SHP77 (cell line): ENCODE results near the gene GOLT1A.

Experiments
- DNase-seq, 2 experiments: peaks; one replicate each; lab custom pipeline; 2025; lab: John Stamatoyannopoulos, UW

GOLT1A gene, protein sequence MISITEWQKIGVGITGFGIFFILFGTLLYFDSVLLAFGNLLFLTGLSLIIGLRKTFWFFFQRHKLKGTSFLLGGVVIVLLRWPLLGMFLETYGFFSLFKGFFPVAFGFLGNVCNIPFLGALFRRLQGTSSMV

DNA sequence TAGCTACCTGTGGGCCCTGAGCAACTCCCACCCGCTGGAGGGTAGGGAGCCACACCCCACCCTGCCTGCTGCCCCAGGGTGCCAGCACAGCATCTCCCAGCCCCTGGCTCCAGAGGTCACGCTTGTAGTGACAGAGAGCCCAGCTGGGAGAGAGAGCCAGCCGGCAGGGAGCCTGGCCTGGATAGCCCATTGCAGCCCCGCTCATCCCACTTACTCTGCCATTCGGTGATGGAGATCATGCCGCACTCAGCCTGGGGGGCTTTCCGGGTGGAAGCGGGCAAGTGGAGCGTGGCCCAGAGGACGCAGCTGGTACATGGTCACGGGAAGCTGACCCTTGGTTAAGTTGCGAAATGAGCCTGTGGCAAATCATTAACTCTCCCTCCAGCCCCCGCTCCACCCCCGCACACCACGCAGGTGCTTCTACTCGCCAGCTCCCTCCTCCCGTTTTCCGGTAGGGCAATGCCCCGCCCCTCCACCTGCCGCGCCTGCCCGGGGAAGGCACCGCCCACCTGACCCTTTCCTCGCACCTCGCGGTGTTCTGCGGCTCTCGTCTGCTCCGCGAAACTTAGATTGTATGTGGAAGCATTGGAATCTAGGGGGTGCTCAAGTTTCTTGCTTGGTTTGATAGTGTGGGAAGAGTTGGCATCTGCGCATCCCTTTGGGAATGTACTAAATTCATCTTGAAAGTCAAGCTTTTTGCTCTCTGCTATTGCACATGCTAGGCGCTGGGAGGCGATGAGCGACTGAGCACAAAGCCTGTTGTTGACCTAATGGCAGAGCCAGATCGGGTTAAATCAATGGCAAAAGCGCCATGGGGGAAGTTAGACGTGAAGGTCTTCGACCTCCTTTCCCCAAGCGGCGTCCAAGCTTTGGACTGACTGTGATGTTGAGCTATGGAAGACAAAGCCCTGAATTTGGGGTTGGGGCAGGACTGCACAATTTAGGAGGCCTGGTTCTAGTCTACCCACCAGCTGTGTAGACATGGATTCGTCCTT lies at the start of gene GOLT1A:
TSS of gene GOLT1A (minus strand) at position 321 of the 995 bp plus-strand sequence. CDS start at position 239, 82 bp downstream.
- peak in 1 of 2 experiments; percentile 27 for DNase-seq

GRCh38 chr1:204263254-204263910 lies 49.6 kb upstream of the GOLT1A start:
- DNase-seq = no peak

GRCh38 chr1:204262506-204263253 lies 48.9 kb upstream of the GOLT1A start:
- DNase-seq = no peak

- DNase-seq = no peak
Observed at GRCh38 chr1:204261746-204262505, 48.1 kb upstream of the GOLT1A start.

GRCh38 chr1:204261266-204261665 lies 47.5 kb upstream of the GOLT1A start:
- no peak for DNase-seq

DNA sequence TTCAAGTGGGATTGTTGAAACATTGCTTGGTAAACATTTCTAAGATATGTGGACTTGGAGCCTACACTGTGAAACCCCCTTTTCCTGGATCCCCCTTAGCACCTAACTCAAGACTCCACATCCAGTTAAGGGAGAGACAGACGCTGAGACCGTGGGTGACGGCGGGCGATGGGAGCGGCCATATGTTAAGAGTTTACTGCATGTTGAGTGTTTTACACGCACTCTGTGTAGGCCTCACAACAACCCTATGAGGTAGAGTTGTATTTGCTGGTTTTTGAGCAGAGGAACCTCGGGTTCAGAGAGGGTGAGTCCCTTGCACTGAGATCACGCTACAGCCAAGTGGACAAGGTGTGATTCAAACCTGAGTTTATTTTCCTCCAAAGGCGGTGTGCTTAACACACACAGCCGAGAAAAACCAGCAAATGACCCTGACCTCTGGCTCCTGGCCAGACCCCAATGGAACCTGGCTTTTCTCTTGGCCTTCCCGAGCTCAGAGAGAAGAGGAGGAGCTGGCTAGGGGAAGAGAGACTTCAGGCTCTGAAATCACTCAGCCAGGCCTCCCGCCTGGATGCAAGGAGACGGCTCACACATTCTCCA lies 46.9 kb upstream of the GOLT1A start:
- no peak for DNase-seq

- DNase-seq = no peak
Observed at GRCh38 chr1:204259782-204260181, 46.0 kb upstream of the GOLT1A start.

DNA sequence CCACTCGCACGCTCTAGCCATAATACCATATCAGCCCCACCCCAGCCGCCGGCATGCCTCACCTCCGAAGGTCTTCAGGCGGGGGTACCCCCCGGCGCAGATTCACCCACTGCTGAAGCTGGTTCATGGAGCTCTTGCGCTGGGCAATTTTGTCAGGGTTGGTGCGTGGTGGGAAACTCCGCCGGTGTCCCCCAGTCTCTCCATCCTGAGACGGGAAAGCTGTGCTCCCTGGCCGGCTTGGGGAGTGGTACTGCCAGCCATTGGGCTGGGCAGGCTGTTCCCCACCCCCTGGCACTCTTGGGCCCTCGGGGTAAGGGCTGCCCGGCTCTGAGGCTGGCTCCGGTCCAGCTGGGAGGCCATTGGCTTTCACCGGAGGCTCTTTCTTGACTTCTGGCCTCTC lies 45.4 kb upstream of the GOLT1A start:
- no peak for DNase-seq

- peak; percentile 41 to 43 for DNase-seq
Observed at GRCh38 chr1:204258213-204259115, 44.7 kb upstream of the GOLT1A start.

DNA sequence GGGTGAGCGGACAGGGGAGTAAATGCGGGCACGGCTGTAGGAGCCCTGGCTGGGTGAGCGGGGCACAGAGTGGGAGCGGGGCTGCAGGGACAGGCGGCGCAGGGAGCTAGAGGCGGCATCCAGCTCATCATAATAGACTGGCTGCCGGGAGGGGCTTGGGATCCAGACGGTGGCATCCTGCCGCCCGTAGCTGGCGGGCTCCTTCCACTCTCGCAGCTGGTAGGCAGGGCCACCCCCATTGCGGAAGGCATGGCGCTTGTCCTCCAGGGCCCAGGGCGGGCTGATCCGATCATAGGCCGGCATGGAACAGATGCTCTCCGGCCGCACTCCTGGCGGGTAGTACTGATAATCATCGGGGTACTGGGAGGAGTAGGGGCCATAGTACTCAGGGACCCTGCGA lies 43.7 kb upstream of the GOLT1A start:
- DNase-seq = no peak

DNA sequence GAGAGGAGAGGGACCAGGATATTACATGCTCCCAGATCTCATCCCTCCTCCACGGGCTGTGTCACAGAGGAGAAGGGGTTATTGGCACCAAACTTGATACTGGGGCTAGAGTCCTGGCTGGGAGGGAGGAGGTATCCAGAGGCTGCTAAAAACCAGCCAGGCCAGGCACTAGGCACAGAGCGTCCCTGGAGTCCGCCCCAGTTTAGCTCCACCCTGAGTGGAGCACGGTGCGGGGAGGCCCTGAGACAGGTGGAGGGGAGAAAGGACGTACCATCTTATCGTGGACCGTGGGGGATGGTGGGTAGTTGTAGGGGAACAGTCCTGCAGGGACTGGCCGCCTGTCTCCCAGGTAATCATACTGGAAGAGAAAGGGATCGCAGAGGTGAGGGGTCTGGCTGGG lies 42.7 kb upstream of the GOLT1A start:
- no peak for DNase-seq

DNA sequence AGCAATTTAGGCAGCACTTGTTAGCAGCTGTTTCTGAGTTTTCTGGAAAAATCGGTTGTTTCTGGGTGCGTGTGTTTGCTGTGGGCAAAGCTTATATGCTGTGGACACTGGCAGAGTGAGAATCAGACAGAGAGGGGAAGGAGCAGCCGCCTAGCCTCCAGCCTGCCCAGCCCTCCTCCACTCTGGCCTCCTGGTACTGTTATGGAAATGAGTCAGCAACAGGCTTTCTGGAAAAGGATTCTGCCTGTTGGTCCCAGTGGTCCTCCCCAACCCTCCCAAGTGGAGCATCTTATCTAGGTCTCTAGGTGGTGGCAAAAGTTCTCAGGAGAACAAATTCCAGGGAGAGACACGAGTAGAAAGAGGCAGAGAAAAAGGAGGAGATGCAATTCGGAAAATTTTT lies 42.2 kb upstream of the GOLT1A start:
- no peak for DNase-seq

GRCh38 chr1:204255225-204255624 lies 41.4 kb upstream of the GOLT1A start:
- DNase-seq = no peak

GRCh38 chr1:204254031-204254661 lies 40.4 kb upstream of the GOLT1A start:
- no peak for DNase-seq

DNA sequence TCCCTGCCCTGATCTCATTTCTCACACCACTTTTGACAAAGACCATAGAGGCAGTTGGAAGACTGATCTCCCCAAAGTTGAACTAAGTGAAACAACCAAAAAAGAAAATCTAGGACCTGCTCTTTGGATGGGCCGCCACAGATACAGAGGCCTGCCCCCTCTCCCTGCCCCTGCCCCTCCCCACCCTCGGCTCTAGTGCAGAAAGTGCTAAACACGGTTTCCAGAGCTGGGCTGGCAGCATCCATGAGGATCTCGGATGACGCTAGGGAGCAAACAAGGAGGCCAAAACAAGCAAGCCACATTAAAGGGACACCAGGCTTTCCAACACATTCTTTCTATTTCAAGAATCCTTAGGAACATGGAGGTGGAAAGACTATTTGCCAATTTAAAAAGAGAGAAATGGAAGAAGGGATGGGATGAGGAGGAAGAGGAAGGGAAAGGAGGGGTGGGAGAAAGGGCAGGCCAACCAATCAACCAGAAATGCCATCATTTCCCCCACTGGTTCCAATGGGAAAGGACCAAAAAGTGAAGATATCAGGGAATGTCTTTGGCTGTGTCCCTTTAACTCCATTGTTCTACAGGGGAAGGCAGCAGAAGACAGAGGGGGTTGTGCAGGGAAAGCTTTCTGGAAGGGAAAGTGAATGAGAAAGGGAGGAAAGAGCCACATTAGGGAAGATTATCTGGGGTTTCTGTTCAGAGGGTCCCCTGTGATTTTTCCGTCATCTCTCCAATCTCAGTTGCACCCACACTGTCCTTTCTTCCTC lies 38.3 kb upstream of the GOLT1A start:
- DNase-seq = no peak

DNA sequence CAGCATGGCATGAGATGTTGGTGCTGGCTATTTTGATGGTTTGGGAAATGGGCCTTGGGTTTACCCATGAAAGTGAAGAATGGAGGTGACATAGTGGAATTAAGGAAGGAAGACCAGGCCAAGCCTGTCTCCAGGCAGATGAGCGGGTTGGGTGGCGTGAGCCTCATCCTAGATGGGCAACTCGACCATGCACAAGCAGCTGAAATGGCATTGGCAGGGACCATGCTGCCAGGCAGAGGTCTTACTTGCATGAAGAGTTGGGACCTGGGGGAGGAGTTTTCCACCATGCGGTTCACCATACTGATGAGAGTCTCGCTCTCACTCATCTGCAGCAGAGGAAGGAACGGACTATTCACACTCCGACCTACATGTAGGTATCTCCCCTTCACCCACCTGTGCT lies 37.5 kb upstream of the GOLT1A start:
- DNase-seq = no peak

DNA sequence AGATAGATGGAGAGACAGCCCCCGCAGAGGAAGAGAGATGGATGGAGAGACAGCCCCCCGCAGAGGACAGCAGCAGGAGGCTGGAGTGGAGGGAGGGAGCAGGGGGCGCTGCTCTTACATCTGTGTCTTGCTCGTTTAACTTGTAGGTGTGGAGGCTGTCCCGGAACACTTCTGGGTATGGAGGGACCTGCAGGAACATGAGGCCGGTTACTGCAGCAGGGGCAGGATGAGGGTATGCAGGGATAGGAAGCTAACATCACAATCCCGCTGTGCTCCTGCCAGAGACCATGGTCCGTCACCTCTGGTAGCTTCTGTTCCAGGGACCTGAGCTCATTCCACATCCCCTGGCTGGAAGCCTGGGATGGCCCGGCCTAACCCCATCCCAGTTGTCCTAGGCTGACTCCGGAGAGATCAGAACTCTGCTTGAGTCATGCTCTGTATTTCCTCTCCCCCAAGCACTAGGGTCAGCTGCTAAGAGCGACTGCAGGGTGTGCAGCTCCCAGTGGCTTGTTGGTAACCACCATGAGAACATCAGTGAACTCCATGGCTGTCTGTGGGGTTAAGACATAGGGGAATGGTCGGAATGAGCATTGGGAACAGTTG lies 36.7 kb upstream of the GOLT1A start:
- DNase-seq = no peak

- DNase-seq = no peak
Observed at GRCh38 chr1:204249736-204250427, 36.1 kb upstream of the GOLT1A start.
